Measurements from ENCODE around the gene BTBD3. TPM values are rescaled to one million over a fixed set of nuclear protein-coding genes. Genes with fewer than 3 reads are reported as not detected.

Gene BTBD3
- total and polyA plus RNA-seq, 2 donors from 2014 or later, result 11.6 to 37.7 TPM

- no peak for TF ChIP-seq CTCF (IDR thresholded peaks at IDR 0.05; ENCODE audit: borderline replicate concordance, extremely low read depth, insufficient read depth)
- Histone ChIP-seq H3K9me3 (ENCODE audit: control insufficient read depth in 2 of 3, insufficient read depth in 1 of 3, low read length in 3 of 3) (no peaks in the 10 kb centered on the region), H3K36me3 (ENCODE audit: control insufficient read depth in 2 of 3, insufficient read depth in 3 of 3, low read length in 3 of 3) (peaks cover 10 to 13% (median 12%) of the 10 kb centered on the region in 3 donors), H3K4me3 (ENCODE audit: low read length in 3 of 3) (peak overlapping the region; percentile 7 to 66 (median 50)), H3K4me1 (ENCODE audit: control insufficient read depth in 2 of 3, insufficient read depth in 2 of 3, low read depth in 1 of 3, low read length in 3 of 3) (peaks cover 0 to 3% (median 3%) of the 10 kb centered on the region in 3 donors), H3K27me3 (ENCODE audit: control insufficient read depth, insufficient read depth, low read length) (no peaks in the 10 kb centered on the region), H3K27ac (ENCODE audit: low read depth in 2 of 2, low read length in 2 of 2) (no peak overlapping the region), H3K9ac (ENCODE audit: low read length in 3 of 3) (peak overlapping the region in 1 of 3 donors; percentile 0)
- intact Hi-C loops (cut with DNase I), result no loop called here
- DNase-seq (no peak), FAIRE-seq (no peak)
These were observed 1.9 kb downstream of the BTBD3 start for GRCh38 chr20:11919581-11919980.

GRCh38 chr20:11920083-11920482 lies 2.4 kb downstream of the BTBD3 start:
- no peak for TF ChIP-seq CTCF (IDR thresholded peaks at IDR 0.05; ENCODE audit: borderline replicate concordance, extremely low read depth, insufficient read depth)
- FAIRE-seq (no peak), DNase-seq (no peak)
- Histone ChIP-seq H3K4me1 (ENCODE audit: control insufficient read depth in 2 of 3, insufficient read depth in 2 of 3, low read depth in 1 of 3, low read length in 3 of 3) (peaks cover 0 to 3% (median 3%) of the 10 kb centered on the region in 3 donors), H3K9me3 (ENCODE audit: control insufficient read depth in 2 of 3, insufficient read depth in 1 of 3, low read length in 3 of 3) (no peaks in the 10 kb centered on the region), H3K9ac (ENCODE audit: low read length in 3 of 3) (no peak overlapping the region), H3K36me3 (ENCODE audit: control insufficient read depth in 2 of 3, insufficient read depth in 3 of 3, low read length in 3 of 3) (peaks cover 10 to 13% (median 12%) of the 10 kb centered on the region in 3 donors), H3K27me3 (ENCODE audit: control insufficient read depth, insufficient read depth, low read length) (no peaks in the 10 kb centered on the region), H3K27ac (ENCODE audit: low read depth in 2 of 2, low read length in 2 of 2) (no peak overlapping the region), H3K4me3 (ENCODE audit: low read length in 3 of 3) (peak overlapping the region in 1 of 3 donors; percentile 66)
- intact Hi-C loops (cut with DNase I), result no loop called here

- FAIRE-seq (no peak), DNase-seq (no peak)
- Histone ChIP-seq H3K9ac (ENCODE audit: low read length in 3 of 3) (no peak overlapping the region), H3K4me1 (ENCODE audit: control insufficient read depth in 2 of 3, insufficient read depth in 2 of 3, low read depth in 1 of 3, low read length in 3 of 3) (peaks cover 0 to 3% (median 3%) of the 10 kb centered on the region in 3 donors), H3K4me3 (ENCODE audit: low read length in 3 of 3) (no peak overlapping the region), H3K9me3 (ENCODE audit: control insufficient read depth in 2 of 3, insufficient read depth in 1 of 3, low read length in 3 of 3) (no peaks in the 10 kb centered on the region), H3K36me3 (ENCODE audit: control insufficient read depth in 2 of 3, insufficient read depth in 3 of 3, low read length in 3 of 3) (peaks cover 12 to 13% (median 12%) of the 10 kb centered on the region in 3 donors), H3K27me3 (ENCODE audit: control insufficient read depth, insufficient read depth, low read length) (no peaks in the 10 kb centered on the region), H3K27ac (ENCODE audit: low read depth in 2 of 2, low read length in 2 of 2) (no peak overlapping the region)
- no peak for TF ChIP-seq CTCF (IDR thresholded peaks at IDR 0.05; ENCODE audit: borderline replicate concordance, extremely low read depth, insufficient read depth)
- intact Hi-C loops (cut with DNase I), result no loop called here
These were observed 3.6 kb downstream of the BTBD3 start for GRCh38 chr20:11921321-11921720.

GRCh38 chr20:11922561-11922960 lies 4.9 kb downstream of the BTBD3 start:
- H3K9me3 ChIP-seq (ENCODE audit: control insufficient read depth in 2 of 3, insufficient read depth in 1 of 3, low read length in 3 of 3), result no peaks in the 10 kb centered on the region
- H3K9ac ChIP-seq (ENCODE audit: low read length in 3 of 3), result no peak overlapping the region
- no peaks in the 10 kb centered on the region for H3K27me3 ChIP-seq (ENCODE audit: control insufficient read depth, insufficient read depth, low read length)
- no peak for TF ChIP-seq CTCF (IDR thresholded peaks at IDR 0.05; ENCODE audit: borderline replicate concordance, extremely low read depth, insufficient read depth)
- H3K27ac ChIP-seq (ENCODE audit: low read depth in 2 of 2, low read length in 2 of 2), result no peak overlapping the region
- FAIRE-seq, result no peak
- H3K4me3 ChIP-seq (ENCODE audit: low read length in 3 of 3), result no peak overlapping the region
- peaks cover 12 to 13% (median 12%) of the 10 kb centered on the region in 3 donors for H3K36me3 ChIP-seq (ENCODE audit: control insufficient read depth in 2 of 3, insufficient read depth in 3 of 3, low read length in 3 of 3)
- peaks cover 0 to 3% (median 2%) of the 10 kb centered on the region in 3 donors for H3K4me1 ChIP-seq (ENCODE audit: control insufficient read depth in 2 of 3, insufficient read depth in 2 of 3, low read depth in 1 of 3, low read length in 3 of 3)
- intact Hi-C loops (cut with DNase I), result no loop called here
- no peak for DNase-seq

Measured in kidney (tissue), 14 donors.